Measurements from ENCODE around the gene RIMOC1. TPM values are rescaled to one million over a fixed set of nuclear protein-coding genes. Genes with fewer than 3 reads are reported as not detected.

RIMOC1 gene
- total RNA-seq, 1 donor from 2014 or later: 30.8 TPM

DNA sequence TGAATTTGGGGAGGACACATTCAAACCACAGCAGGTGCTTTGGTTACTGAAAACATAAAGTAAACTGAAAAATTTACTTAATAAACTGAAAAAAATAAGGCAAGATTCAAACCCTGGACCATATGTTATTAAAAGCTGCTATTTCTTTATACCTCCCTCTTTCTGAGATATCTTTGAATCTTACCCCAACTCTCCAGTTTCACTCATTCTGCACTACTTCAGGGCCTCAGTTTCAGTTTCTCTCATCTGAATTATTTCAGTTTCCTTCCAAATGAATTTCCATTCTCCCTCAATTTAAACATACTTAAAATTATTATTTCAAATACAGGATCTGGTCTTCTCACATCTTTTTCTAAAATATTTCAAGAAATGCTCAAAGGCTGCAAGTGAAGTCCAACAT, 29.0 kb upstream of the RIMOC1 start:
- peaks cover 9% of the 10 kb centered on the region for H3K4me1 Mint-ChIP-seq
- no peaks in the 10 kb centered on the region for H3K36me3 Mint-ChIP-seq
- peaks cover 4% of the 10 kb centered on the region for H3K9me3 Mint-ChIP-seq
- H3K4me3 Mint-ChIP-seq: no peak overlapping the region
- no peak overlapping the region for H3K27ac Mint-ChIP-seq
- no peak for DNase-seq (ENCODE audit: low spot score in 2 of 2, unreplicated experiment in 2 of 2)
- H3K27me3 Mint-ChIP-seq (ENCODE audit: low read depth): peaks cover 5% of the 10 kb centered on the region
- TF ChIP-seq, protein P1, sequence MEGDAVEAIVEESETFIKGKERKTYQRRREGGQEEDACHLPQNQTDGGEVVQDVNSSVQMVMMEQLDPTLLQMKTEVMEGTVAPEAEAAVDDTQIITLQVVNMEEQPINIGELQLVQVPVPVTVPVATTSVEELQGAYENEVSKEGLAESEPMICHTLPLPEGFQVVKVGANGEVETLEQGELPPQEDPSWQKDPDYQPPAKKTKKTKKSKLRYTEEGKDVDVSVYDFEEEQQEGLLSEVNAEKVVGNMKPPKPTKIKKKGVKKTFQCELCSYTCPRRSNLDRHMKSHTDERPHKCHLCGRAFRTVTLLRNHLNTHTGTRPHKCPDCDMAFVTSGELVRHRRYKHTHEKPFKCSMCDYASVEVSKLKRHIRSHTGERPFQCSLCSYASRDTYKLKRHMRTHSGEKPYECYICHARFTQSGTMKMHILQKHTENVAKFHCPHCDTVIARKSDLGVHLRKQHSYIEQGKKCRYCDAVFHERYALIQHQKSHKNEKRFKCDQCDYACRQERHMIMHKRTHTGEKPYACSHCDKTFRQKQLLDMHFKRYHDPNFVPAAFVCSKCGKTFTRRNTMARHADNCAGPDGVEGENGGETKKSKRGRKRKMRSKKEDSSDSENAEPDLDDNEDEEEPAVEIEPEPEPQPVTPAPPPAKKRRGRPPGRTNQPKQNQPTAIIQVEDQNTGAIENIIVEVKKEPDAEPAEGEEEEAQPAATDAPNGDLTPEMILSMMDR (IDR thresholded peaks at IDR 0.05; ENCODE audit: unreplicated experiment): no peak

DNA sequence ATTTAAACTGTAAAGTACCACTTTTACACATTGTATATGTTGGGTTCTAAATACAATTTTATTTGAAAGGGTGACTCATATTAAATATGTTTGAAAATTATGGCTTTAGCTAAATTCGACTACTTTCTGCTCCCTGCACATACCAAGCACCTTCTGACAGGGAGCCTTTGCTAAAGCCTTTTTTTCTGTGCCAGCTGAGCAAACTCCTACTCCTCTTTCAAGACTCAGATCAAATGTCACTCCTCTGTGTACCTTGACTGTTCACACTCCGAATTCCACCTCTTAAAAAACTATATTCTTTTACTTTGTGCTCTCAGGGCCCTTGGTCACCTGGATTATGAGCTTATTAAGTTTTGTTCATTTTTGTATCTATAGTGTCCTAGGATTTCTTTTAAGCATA, 27.5 kb upstream of the RIMOC1 start:
- Mint-ChIP-seq H3K4me1 (peaks cover 6% of the 10 kb centered on the region), H3K9me3 (peaks cover 4% of the 10 kb centered on the region), H3K27ac (no peak overlapping the region), H3K4me3 (no peak overlapping the region), H3K36me3 (no peaks in the 10 kb centered on the region), H3K27me3 (ENCODE audit: low read depth) (peaks cover 5% of the 10 kb centered on the region)
- TF ChIP-seq, protein P1 (IDR thresholded peaks at IDR 0.05; ENCODE audit: unreplicated experiment): no peak
- no peak for DNase-seq (ENCODE audit: low spot score in 2 of 2, unreplicated experiment in 2 of 2)

DNA sequence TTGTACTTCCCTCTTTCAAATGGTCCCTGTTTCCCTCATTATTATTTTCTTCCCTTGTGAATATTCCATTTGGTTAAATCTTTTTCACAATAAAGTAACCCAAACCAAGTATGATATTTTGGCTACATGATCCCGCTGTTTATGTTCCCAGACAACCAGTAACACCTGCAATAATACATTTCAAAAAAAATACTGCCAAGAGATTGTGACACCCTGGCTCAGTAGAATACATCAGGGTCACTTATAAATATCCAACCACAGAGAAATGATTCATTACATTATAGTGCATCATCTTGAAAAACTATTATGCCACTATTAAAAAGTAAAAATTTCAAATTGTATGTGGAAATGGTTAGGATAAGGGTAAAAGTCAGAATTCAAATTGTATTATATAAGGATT, 26.7 kb upstream of the RIMOC1 start:
- no peaks in the 10 kb centered on the region for H3K36me3 Mint-ChIP-seq
- DNase-seq (ENCODE audit: low spot score in 2 of 2, unreplicated experiment in 2 of 2): no peak
- no peak overlapping the region for H3K27ac Mint-ChIP-seq
- H3K27me3 Mint-ChIP-seq (ENCODE audit: low read depth): peaks cover 5% of the 10 kb centered on the region
- peaks cover 4% of the 10 kb centered on the region for H3K9me3 Mint-ChIP-seq
- H3K4me1 Mint-ChIP-seq: peaks cover 6% of the 10 kb centered on the region
- H3K4me3 Mint-ChIP-seq: no peak overlapping the region
- TF ChIP-seq, protein P1 (IDR thresholded peaks at IDR 0.05; ENCODE audit: unreplicated experiment): no peak

DNA sequence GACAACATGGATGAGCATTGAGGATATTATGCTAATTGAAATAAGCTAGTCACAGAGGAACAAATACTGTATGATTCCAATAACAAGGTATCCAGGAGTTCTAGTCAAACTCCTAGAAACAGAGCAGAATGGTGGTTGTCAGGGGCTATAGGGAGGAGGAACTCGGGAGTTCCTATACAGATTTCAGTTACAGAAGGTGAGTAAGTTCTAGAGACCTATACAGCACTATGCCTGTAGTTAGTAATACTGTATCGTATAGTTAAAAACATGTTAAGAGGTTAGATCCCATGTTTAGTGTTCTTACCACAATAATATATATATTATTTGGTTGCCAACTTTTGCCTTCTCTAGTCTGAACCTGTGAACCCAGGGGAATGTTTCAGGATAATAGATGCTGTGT, 26.0 kb upstream of the RIMOC1 start:
- H3K27me3 Mint-ChIP-seq (ENCODE audit: low read depth): peaks cover 5% of the 10 kb centered on the region
- H3K36me3 Mint-ChIP-seq: no peaks in the 10 kb centered on the region
- peaks cover 8% of the 10 kb centered on the region for H3K4me1 Mint-ChIP-seq
- no peak for DNase-seq (ENCODE audit: low spot score in 2 of 2, unreplicated experiment in 2 of 2)
- H3K4me3 Mint-ChIP-seq: no peak overlapping the region
- no peak overlapping the region for H3K27ac Mint-ChIP-seq
- TF ChIP-seq, protein P1 (IDR thresholded peaks at IDR 0.05; ENCODE audit: unreplicated experiment): no peak
- H3K9me3 Mint-ChIP-seq: peaks cover 4% of the 10 kb centered on the region

GRCh38 chr5:41878643-41879478, 25.3 kb upstream of the RIMOC1 start:
- peaks cover 5% of the 10 kb centered on the region for H3K27me3 Mint-ChIP-seq (ENCODE audit: low read depth)
- no peak overlapping the region for H3K27ac Mint-ChIP-seq
- no peaks in the 10 kb centered on the region for H3K36me3 Mint-ChIP-seq
- peaks cover 12% of the 10 kb centered on the region for H3K4me1 Mint-ChIP-seq
- H3K9me3 Mint-ChIP-seq: peaks cover 4% of the 10 kb centered on the region
- TF ChIP-seq, protein P1 (IDR thresholded peaks at IDR 0.05; ENCODE audit: unreplicated experiment): no peak
- H3K4me3 Mint-ChIP-seq: no peak overlapping the region
- DNase-seq (ENCODE audit: low spot score in 2 of 2, unreplicated experiment in 2 of 2): no peak
